ENCODE measurements around the gene IGSF1. TPM values are rescaled to one million over a fixed set of nuclear protein-coding genes. Genes with fewer than 3 reads are reported as not detected.

IGSF1 gene
- total RNA-seq, 1 donor from 2014 or later = 3.0 TPM

- H3K4me1 Mint-ChIP-seq (ENCODE audit: low read depth, unreplicated experiment) = peaks cover 1% of the 10 kb centered on the region
- H3K4me3 Mint-ChIP-seq (ENCODE audit: unreplicated experiment) = no peak overlapping the region
- DNase-seq = no peak
- H3K27me3 Mint-ChIP-seq (ENCODE audit: unreplicated experiment) = no peaks in the 10 kb centered on the region
- H3K36me3 Mint-ChIP-seq (ENCODE audit: unreplicated experiment) = no peaks in the 10 kb centered on the region
- H3K9me3 Mint-ChIP-seq (ENCODE audit: unreplicated experiment) = no peaks in the 10 kb centered on the region
- H3K27ac Mint-ChIP-seq (ENCODE audit: unreplicated experiment) = no peak overlapping the region
- TF ChIP-seq CTCF (IDR thresholded peaks at IDR 0.05; ENCODE audit: partially characterized antibody, unreplicated experiment) = no peak
These were observed 16.8 kb upstream of the IGSF1 start for GRCh38 chrX:131305926-131306325.

- Mint-ChIP-seq H3K4me3 (ENCODE audit: unreplicated experiment) (no peak overlapping the region), H3K27me3 (ENCODE audit: unreplicated experiment) (no peaks in the 10 kb centered on the region), H3K9me3 (ENCODE audit: unreplicated experiment) (peaks cover 2% of the 10 kb centered on the region), H3K36me3 (ENCODE audit: unreplicated experiment) (no peaks in the 10 kb centered on the region), H3K4me1 (ENCODE audit: low read depth, unreplicated experiment) (no peaks in the 10 kb centered on the region), H3K27ac (ENCODE audit: unreplicated experiment) (no peak overlapping the region)
- no peak for TF ChIP-seq CTCF (IDR thresholded peaks at IDR 0.05; ENCODE audit: partially characterized antibody, unreplicated experiment)
- no peak for DNase-seq
These were observed 13.6 kb upstream of the IGSF1 start for GRCh38 chrX:131302701-131303100.

GRCh38 chrX:131301155-131301554 is 12.0 kb upstream of the IGSF1 start:
- H3K4me3 Mint-ChIP-seq (ENCODE audit: unreplicated experiment) = no peak overlapping the region

GRCh38 chrX:131298846-131299245 is 9.7 kb upstream of the IGSF1 start:
- no peak for DNase-seq
- peaks cover 2% of the 10 kb centered on the region for H3K9me3 Mint-ChIP-seq (ENCODE audit: unreplicated experiment)
- TF ChIP-seq CTCF (IDR thresholded peaks at IDR 0.05; ENCODE audit: partially characterized antibody, unreplicated experiment) = no peak
- H3K4me3 Mint-ChIP-seq (ENCODE audit: unreplicated experiment) = no peak overlapping the region
- H3K27ac Mint-ChIP-seq (ENCODE audit: unreplicated experiment) = no peak overlapping the region
- H3K36me3 Mint-ChIP-seq (ENCODE audit: unreplicated experiment) = no peaks in the 10 kb centered on the region
- H3K27me3 Mint-ChIP-seq (ENCODE audit: unreplicated experiment) = no peaks in the 10 kb centered on the region
- peaks cover 5% of the 10 kb centered on the region for H3K4me1 Mint-ChIP-seq (ENCODE audit: low read depth, unreplicated experiment)

More at GRCh38 chrX:131301155-131301554, 12.0 kb upstream of the IGSF1 start:
- H3K27me3 Mint-ChIP-seq (ENCODE audit: unreplicated experiment) = no peaks in the 10 kb centered on the region
- H3K9me3 Mint-ChIP-seq (ENCODE audit: unreplicated experiment) = peaks cover 2% of the 10 kb centered on the region
- no peaks in the 10 kb centered on the region for H3K36me3 Mint-ChIP-seq (ENCODE audit: unreplicated experiment)
- no peak for TF ChIP-seq CTCF (IDR thresholded peaks at IDR 0.05; ENCODE audit: partially characterized antibody, unreplicated experiment)
- DNase-seq = no peak
- H3K4me1 Mint-ChIP-seq (ENCODE audit: low read depth, unreplicated experiment) = no peaks in the 10 kb centered on the region
- H3K27ac Mint-ChIP-seq (ENCODE audit: unreplicated experiment) = no peak overlapping the region

- H3K27me3 Mint-ChIP-seq (ENCODE audit: unreplicated experiment) = no peaks in the 10 kb centered on the region
- H3K27ac Mint-ChIP-seq (ENCODE audit: unreplicated experiment) = no peak overlapping the region
- H3K4me3 Mint-ChIP-seq (ENCODE audit: unreplicated experiment) = no peak overlapping the region
- H3K4me1 Mint-ChIP-seq (ENCODE audit: low read depth, unreplicated experiment) = peaks cover 5% of the 10 kb centered on the region
- H3K9me3 Mint-ChIP-seq (ENCODE audit: unreplicated experiment) = peaks cover 2% of the 10 kb centered on the region
- H3K36me3 Mint-ChIP-seq (ENCODE audit: unreplicated experiment) = no peaks in the 10 kb centered on the region
- no peak for DNase-seq
- no peak for TF ChIP-seq CTCF (IDR thresholded peaks at IDR 0.05; ENCODE audit: partially characterized antibody, unreplicated experiment)
These were observed 8.9 kb upstream of the IGSF1 start for GRCh38 chrX:131298036-131298435.
